Activated T-cell treated with anti-CD3 and anti-CD28 coated beads, Interleukin-2, amount 50 U/mL, for 4 hours (primary cell): Measurements from ENCODE around the gene PIK3C2A. TPM values are rescaled to one million over a fixed set of nuclear protein-coding genes. Genes with fewer than 3 reads are reported as not detected.

Experiments
- ATAC-seq, 2 donors: fragments of 200-7000 bp; cut with Tn5 transposase; one replicate each; pipeline ENCODE4 v1.10.0; 2021
- DNase-seq: peaks from one replicate; pipeline ENCODE4 v3.0.0-alpha.2; 2020
- H3K27me3 Mint-ChIP-seq: one replicate; pipeline ENCODE4 v1.8.0; 2021; ENCODE audit warnings: low read depth, mixed read lengths
- H3K36me3 Mint-ChIP-seq: one replicate; pipeline ENCODE4 v1.8.0; 2022; ENCODE audit warnings: mixed read lengths; ENCODE audit not compliant: insufficient read depth
- H3K4me1 Mint-ChIP-seq: one replicate; pipeline ENCODE4 v1.8.0; 2021; ENCODE audit warnings: low read depth, mixed read lengths
- H3K4me3 Mint-ChIP-seq: one replicate; pipeline ENCODE4 v1.8.0; 2021; ENCODE audit warnings: mild to moderate bottlenecking, moderate library complexity, mixed read lengths
- H3K9me3 Mint-ChIP-seq: one replicate; pipeline ENCODE4 v1.8.0; 2021; ENCODE audit warnings: mixed read lengths
- total RNA-seq, 3 donors: library from RNA; stranded (reverse); gene quantifications; one replicate each; pipeline ENCODE4 v1.2.1, GENCODE V29; 2021

The PIK3C2A gene
- total RNA-seq, 3 donors from 2014 or later = 22.9 to 25.3 (median 23.9) TPM

DNA sequence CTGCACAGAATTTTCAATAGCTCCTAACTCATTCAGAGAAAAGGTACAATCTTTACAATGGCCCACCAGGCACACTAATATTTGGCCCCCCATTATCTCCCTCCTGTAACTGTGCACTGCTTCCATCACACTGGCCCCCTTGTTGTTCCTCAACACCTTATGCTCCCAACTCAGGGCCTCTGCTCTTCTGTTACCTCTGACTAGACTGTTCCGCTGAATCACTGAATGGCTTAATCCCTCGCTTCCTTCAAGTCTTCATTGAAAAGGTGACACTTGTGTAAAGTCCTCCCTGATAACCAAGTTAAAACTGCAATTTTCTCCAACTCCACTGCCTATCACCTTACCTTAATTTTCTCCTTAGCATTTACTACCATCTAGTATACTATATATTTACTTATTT, 21.8 kb downstream of the PIK3C2A start:
- peaks cover 17% of the 10 kb centered on the region for H3K4me1 Mint-ChIP-seq
- ATAC-seq = no peak
- DNase-seq = no peak

DNA sequence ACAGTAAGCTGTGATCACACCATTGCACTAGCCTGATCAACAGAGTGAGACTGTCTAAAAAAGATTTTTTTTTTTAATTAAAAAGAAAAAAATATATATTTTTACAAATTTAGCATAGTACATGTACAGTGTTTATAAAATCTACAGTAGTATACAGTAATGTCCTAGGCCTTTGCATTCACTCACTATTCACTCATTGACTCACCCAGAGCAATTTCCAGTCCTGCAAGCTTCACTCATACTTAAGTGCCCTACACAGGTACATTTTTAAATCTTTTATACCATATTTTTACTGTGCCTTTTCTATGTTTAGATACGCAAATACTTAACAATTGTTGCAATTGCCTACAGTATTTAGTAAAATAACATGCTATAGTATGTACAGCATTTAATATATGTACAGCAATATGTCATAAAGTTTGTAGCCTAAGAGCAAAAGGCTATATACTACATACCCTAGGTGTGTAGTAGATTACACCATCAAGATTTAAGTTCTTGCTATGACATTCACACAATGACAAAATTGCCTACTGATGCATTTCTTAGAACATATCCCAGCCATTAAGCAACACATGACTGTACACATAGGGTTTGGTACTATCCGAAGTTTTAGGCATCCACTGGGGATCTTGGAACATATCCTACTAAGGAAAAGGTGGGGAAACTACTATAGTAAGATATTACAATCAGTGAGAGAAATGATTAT, 22.8 kb downstream of the PIK3C2A start:
- Mint-ChIP-seq H3K9me3 (no peaks in the 10 kb centered on the region), H3K4me3 (no peak overlapping the region), H3K36me3 (peaks cover 12% of the 10 kb centered on the region), H3K4me1 (peaks cover 14% of the 10 kb centered on the region), H3K27me3 (no peaks in the 10 kb centered on the region)
- no peak for ATAC-seq
- DNase-seq = no peak

More for the DNA sequence above, 21.8 kb downstream of the PIK3C2A start:
- Mint-ChIP-seq H3K36me3 (peaks cover 16% of the 10 kb centered on the region), H3K27me3 (no peaks in the 10 kb centered on the region), H3K4me3 (no peak overlapping the region), H3K9me3 (no peaks in the 10 kb centered on the region)

DNA sequence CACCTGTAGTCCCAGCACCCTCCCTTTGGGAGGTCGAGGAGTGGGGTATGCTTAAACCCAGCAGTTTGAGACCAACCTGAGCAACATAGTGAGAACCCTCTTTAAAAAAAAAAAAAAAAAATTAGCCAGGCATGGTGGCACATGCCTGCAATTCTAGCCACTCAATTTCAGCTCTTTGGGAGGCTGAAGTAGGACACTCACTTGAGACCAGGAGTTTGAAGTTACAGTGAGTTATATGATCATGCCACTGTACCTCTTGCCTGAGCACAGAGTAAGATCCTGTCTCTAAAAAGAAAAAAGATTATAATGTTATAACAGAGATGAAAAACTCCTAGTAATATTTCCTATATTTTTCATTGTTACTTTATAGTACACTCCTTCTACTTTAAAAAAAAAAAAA, 23.9 kb downstream of the PIK3C2A start:
- no peak overlapping the region for H3K4me3 Mint-ChIP-seq
- H3K27me3 Mint-ChIP-seq = no peaks in the 10 kb centered on the region
- peaks cover 14% of the 10 kb centered on the region for H3K4me1 Mint-ChIP-seq
- H3K9me3 Mint-ChIP-seq = no peaks in the 10 kb centered on the region
- ATAC-seq (no peak), DNase-seq (no peak)
- peaks cover 12% of the 10 kb centered on the region for H3K36me3 Mint-ChIP-seq

DNA sequence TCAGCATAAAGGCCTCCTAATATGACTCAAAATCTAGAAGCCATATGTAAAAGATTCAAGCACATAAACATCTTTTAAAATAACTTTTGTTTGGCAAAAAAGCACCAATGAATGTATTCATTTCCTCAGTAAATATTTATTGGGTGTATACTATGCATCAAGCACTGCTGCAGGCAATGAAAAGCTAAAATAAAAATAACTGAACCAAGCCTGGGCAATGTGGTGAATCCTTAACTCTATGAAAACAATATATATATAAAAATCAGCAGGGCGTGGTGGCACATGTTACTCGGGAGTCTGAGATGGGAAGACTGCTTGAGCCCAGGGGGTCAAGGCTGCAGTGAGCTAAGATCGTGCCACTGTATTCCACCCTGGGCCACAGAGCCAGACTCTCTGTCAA, 27.8 kb downstream of the PIK3C2A start:
- DNase-seq (no peak), ATAC-seq (no peak)
- H3K27me3 Mint-ChIP-seq = no peaks in the 10 kb centered on the region
- H3K9me3 Mint-ChIP-seq = no peaks in the 10 kb centered on the region
- H3K4me1 Mint-ChIP-seq = peaks cover 6% of the 10 kb centered on the region
- H3K4me3 Mint-ChIP-seq = no peak overlapping the region
- H3K36me3 Mint-ChIP-seq = peaks cover 1% of the 10 kb centered on the region

DNA sequence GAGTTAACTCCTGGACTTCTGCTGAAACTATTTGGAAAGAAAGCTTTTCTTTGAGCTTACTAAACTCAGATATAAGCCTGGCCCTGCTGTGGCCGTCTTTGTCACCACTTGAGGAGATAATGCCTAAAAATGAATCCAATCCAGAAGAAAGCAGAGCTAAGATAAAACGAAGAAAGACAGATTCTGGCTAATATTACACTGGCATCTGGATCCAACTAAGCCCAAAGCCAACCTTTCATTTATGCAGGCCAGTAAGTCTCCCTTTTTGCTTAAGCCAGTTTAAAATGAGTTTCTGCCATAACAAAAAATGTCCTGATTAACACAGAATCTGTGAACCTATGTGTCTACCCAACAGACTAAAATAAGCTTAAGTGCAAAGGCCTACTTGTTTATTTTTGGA, 34.5 kb downstream of the PIK3C2A start:
- H3K27me3 Mint-ChIP-seq = no peaks in the 10 kb centered on the region
- H3K4me1 Mint-ChIP-seq = peaks cover 15% of the 10 kb centered on the region
- DNase-seq (no peak), ATAC-seq (no peak)
- H3K4me3 Mint-ChIP-seq = no peak overlapping the region
- peaks cover 20% of the 10 kb centered on the region for H3K36me3 Mint-ChIP-seq
- no peaks in the 10 kb centered on the region for H3K9me3 Mint-ChIP-seq

DNA sequence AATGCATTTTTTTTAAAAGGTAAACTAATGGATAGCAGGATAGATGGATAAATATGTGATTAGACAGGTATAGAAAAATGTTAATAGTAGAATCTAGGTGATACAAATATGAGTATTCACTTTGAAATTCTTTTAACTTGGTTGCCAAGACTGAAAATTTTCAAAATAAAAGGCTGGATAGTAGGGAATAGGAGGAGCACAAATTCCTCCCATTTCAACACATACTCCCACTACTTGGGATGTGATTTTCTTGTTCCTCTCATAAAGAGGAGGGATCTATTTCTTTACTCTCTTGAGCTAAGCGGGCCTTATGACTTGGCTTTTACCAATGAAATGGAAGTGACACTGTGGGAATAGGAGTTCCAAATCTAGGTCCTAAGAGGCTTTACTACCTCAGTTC, 35.9 kb downstream of the PIK3C2A start:
- ATAC-seq (no peak), DNase-seq (no peak)
- Mint-ChIP-seq H3K9me3 (no peaks in the 10 kb centered on the region), H3K4me1 (peaks cover 13% of the 10 kb centered on the region), H3K36me3 (peaks cover 24% of the 10 kb centered on the region), H3K4me3 (no peak overlapping the region), H3K27me3 (no peaks in the 10 kb centered on the region)

DNA sequence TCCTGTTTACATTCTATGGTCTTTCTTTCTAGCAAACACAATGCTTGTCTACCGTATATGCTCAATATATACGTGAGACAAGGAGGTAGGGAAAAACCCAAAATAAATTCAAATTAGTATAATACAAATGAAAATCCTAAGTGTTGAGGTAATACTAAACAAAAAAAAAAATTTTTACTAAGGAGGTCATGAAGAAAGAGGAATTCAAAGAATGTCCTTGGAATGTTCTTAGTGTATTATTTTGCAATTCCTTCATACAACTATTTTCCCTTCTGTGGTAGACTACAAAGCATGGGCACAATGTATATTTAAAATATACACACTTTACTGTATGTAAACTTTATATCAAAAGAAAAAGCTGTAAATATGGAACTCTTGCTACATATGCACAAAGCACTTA, 36.4 kb downstream of the PIK3C2A start:
- peaks cover 13% of the 10 kb centered on the region for H3K4me1 Mint-ChIP-seq
- H3K27me3 Mint-ChIP-seq = no peaks in the 10 kb centered on the region
- H3K36me3 Mint-ChIP-seq = peaks cover 24% of the 10 kb centered on the region
- no peak for DNase-seq
- ATAC-seq = no peak
- H3K4me3 Mint-ChIP-seq = no peak overlapping the region
- no peaks in the 10 kb centered on the region for H3K9me3 Mint-ChIP-seq

DNA sequence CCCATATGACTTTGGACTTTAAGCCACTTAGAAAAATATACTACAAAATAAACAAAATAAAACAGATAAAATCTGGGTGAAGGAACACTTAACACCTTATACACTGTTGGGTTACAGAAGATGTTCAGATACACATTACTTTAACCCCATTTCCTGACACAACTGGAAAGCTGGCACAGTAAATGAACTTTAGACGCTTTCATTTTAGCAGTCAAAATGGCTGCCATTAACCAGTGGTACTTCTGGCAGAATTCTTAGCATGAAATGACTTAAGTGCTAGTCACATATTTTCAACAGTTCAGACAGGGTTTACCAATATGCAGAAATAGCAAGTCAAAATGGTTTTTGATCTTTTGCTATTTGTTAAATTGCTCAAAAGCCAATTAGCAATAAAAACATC, 37.9 kb downstream of the PIK3C2A start:
- H3K36me3 Mint-ChIP-seq = peaks cover 24% of the 10 kb centered on the region
- DNase-seq (no peak), ATAC-seq (no peak)
- H3K4me1 Mint-ChIP-seq = peaks cover 17% of the 10 kb centered on the region
- no peaks in the 10 kb centered on the region for H3K27me3 Mint-ChIP-seq
- H3K4me3 Mint-ChIP-seq = no peak overlapping the region
- H3K9me3 Mint-ChIP-seq = no peaks in the 10 kb centered on the region

DNA sequence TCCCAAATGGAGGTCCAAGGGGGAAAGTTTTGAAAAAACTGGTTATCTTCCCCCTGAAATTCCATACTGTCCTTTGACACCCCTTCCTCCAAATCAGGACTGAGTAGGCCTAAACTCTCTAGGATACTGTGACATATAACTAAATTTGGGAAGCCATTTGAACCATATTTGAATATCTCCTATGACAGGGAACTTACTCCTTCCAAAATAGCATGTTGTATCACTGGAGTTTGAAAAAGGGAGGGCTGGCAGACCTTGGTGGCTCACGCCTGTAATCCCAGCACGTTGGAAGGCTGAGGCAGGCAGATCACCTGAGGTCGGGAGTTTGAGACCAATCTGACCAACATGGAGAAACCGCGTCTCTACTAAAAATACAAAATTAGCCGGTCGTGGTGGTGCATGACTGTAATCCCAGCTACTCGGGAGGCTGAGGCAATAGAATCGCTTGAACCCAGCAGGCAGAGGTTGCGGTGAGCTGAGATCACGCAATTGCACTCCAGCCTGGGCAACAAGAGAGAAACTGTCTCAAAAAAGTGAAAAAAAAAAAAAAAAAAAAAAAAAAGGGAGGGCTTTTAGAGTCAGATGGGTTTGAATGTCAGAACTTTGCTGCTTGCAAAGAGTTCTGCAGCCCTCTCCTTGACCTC, 42.4 kb downstream of the PIK3C2A start:
- DNase-seq (no peak), ATAC-seq (no peak)
- no peaks in the 10 kb centered on the region for H3K27me3 Mint-ChIP-seq
- H3K9me3 Mint-ChIP-seq = no peaks in the 10 kb centered on the region
- H3K4me3 Mint-ChIP-seq = no peak overlapping the region
- H3K4me1 Mint-ChIP-seq = peaks cover 52% of the 10 kb centered on the region
- peaks cover 20% of the 10 kb centered on the region for H3K36me3 Mint-ChIP-seq

DNA sequence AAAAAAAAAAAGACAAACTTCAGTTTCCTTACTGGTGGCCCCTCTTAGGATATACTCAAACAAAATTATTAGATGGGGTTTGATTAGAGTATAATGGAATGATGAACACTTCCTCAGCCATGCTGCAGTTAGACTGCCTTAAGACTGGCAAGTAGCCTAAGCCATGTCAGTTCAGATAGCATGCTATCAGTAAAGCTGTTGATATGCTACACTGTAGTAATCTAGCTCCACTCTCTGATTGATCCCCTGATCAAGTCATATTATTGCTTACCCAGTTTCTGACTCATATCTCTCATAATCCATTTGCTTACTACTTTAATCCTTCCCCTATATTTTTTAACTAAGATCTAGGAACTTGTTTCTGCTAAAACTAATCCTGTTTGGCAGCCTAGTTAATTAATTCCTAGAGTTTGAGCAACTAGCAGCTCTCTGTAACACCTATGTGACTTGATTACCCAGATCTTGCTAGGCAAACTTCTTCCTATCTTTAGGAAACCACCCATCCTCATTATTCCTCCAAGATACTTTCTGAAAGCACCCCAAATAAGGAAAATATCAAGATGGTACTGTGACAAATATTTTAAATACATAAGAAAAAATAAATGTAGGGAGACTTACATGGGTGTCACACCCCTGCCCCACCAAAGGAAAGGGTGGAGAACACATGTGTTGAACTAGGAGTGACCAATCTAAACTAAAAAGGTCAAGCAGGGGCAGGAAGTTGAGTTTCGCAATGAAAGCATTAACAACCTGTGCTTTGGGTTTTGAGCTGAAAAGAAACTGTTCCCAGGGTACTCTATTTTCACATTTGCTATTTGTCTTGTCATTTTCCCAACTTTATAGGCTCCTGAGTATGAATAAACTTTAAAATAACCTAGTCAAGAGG, 43.2 kb downstream of the PIK3C2A start:
- Mint-ChIP-seq H3K36me3 (peaks cover 22% of the 10 kb centered on the region), H3K4me3 (no peak overlapping the region), H3K9me3 (no peaks in the 10 kb centered on the region), H3K27me3 (no peaks in the 10 kb centered on the region), H3K4me1 (peaks cover 54% of the 10 kb centered on the region)
- DNase-seq (no peak), ATAC-seq (no peak)

DNA sequence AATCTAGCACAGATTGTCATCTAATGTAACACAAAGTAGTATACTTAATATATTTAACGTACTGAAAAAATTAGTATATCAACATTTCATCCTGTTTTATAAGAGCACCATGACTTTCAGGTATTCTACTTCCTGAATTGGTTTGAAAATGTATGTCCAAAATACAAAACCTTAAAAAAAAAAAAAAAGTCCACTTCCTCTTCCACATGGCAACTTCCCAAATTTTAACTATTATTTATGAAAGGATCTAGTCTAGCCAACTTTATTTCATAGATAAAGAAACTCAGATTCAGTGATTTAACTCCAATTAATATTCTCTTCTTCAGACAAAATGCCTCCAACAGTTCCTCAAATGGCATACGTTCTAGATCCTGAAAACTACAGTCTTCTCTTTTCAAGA, 44.0 kb downstream of the PIK3C2A start:
- DNase-seq (no peak), ATAC-seq (no peak)
- no peak overlapping the region for H3K4me3 Mint-ChIP-seq
- H3K4me1 Mint-ChIP-seq = peaks cover 48% of the 10 kb centered on the region
- H3K9me3 Mint-ChIP-seq = no peaks in the 10 kb centered on the region
- peaks cover 18% of the 10 kb centered on the region for H3K36me3 Mint-ChIP-seq
- no peaks in the 10 kb centered on the region for H3K27me3 Mint-ChIP-seq

DNA sequence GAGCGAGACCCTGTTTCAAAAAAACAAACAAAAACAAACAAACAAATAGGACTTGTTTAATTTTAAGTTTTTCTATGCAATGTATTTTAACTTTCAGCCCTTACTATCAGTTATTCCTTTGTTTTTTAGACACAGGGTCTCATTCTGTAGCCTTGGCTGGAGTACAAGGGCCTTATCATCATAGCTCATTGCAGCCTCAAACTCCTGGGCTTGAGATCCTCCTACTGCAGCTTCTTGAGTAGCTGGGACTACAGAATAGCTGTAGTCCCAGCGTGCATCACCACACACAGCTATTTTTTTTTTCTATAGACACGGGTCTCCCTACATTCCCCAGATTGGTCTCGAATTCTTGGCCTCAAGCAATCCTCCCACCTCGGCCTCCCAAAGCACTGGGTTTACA, 44.5 kb downstream of the PIK3C2A start:
- Mint-ChIP-seq H3K4me1 (peaks cover 47% of the 10 kb centered on the region), H3K36me3 (peaks cover 14% of the 10 kb centered on the region), H3K4me3 (no peak overlapping the region), H3K27me3 (no peaks in the 10 kb centered on the region), H3K9me3 (no peaks in the 10 kb centered on the region)
- DNase-seq = no peak
- ATAC-seq = no peak

DNA sequence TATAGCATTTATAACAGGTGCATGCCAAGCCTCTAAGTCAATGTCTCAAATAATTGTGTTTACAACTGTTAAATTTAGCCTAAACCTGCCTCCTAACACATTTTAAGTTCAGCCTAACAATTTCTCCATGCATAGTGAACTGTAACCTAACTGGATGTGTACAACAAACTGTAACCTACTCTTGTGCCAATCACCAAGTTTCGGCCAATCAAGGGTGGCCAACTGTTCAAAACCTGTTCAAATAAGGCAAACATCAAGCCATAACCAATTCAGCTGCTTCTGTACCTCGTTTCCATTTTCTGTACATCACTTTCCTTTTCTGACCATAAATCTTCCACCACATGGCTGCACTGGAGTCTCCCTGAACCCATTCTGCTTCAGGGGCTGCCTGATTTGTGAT, 45.4 kb downstream of the PIK3C2A start:
- DNase-seq (no peak), ATAC-seq (no peak)
- H3K4me1 Mint-ChIP-seq = peaks cover 44% of the 10 kb centered on the region
- H3K27me3 Mint-ChIP-seq = no peaks in the 10 kb centered on the region
- H3K9me3 Mint-ChIP-seq = no peaks in the 10 kb centered on the region
- H3K4me3 Mint-ChIP-seq = no peak overlapping the region
- H3K36me3 Mint-ChIP-seq = peaks cover 10% of the 10 kb centered on the region

DNA sequence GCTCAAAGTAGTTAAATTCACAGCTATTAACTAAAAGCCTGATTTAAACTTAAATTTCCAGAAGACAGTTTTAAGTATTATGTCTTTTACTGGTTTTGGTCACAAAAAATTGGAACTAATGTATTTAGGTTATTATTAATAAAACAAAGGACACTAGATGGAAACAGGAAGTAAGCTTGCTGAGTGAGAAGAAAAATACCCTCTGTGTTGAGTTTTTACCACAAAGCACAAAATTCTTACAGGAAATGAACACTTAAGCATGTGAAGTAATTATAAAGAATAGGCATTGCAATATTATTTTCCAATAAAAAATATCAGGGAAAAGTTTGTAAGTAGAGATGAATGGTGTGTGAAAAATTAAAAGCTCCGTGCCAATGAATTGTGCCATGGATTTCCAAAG, 46.3 kb downstream of the PIK3C2A start:
- H3K4me1 Mint-ChIP-seq = peaks cover 44% of the 10 kb centered on the region
- DNase-seq = no peak
- no peaks in the 10 kb centered on the region for H3K27me3 Mint-ChIP-seq
- no peak for ATAC-seq
- H3K9me3 Mint-ChIP-seq = no peaks in the 10 kb centered on the region
- no peak overlapping the region for H3K4me3 Mint-ChIP-seq
- H3K36me3 Mint-ChIP-seq = peaks cover 10% of the 10 kb centered on the region
